Lower leg skin (tissue), 4 donors: Measurements from ENCODE around the gene DNAJC24. TPM values are rescaled to one million over a fixed set of nuclear protein-coding genes. Genes with fewer than 3 reads are reported as not detected.

ENCODE experiments used
- DNase-seq, 2 donors: peaks; one replicate each; pipeline ENCODE4 v3.0.0-alpha.2; 2019; ENCODE audit warnings: low spot score in 2 of 2
- H3K4me3 ChIP-seq: fragments of 200-600 bp; sonication (generic); 2 replicates; pipeline ENCODE4 v1.5.1; 2017; ENCODE audit warnings: mild to moderate bottlenecking, low read depth; ENCODE audit not compliant: poor library complexity, severe bottlenecking
- POLR2A ChIP-seq, 2 donors: fragments of 450-650 bp; IDR thresholded peaks; one replicate each; pipeline ENCODE4 v1.6.1; 2016 to 2017; ENCODE audit warnings: antibody characterized with exemption in 2 of 2, mild to moderate bottlenecking in 1 of 2, moderate library complexity in 1 of 2
- WGBS, 2 donors: methylation state at CpG; one replicate each; pipeline ENCODE4 v1.1.5; 2018; 5-methylcytosine and 5-hydroxymethylcytosine counted together
- intact Hi-C: fragments of 100-400 bp; cut with DNase I; formaldehyde crosslinking; loops from one replicate; pipeline ENCODE4 v1.15.0; 2023; ENCODE audit warnings: low total_unique reads
- total RNA-seq, 4 donors: library from RNA; depleted of rRNA; stranded (reverse); fragments of >200 nt; gene quantifications; one replicate each; pipeline ENCODE4 v1.1.0, GENCODE V29; 2016
- TF ChIP-seq, protein P1 (sequence below), 3 donors: fragments of 450-650 bp; IDR thresholded peaks; one replicate each; pipeline ENCODE4 v1.5.1; 2016; ENCODE audit warnings: antibody characterized with exemption in 3 of 3, mild to moderate bottlenecking in 3 of 3, moderate library complexity in 2 of 3

DNAJC24 gene
- total RNA-seq, 4 donors from 2014 or later = 9.2 to 17.1 (median 9.3) TPM

DNA sequence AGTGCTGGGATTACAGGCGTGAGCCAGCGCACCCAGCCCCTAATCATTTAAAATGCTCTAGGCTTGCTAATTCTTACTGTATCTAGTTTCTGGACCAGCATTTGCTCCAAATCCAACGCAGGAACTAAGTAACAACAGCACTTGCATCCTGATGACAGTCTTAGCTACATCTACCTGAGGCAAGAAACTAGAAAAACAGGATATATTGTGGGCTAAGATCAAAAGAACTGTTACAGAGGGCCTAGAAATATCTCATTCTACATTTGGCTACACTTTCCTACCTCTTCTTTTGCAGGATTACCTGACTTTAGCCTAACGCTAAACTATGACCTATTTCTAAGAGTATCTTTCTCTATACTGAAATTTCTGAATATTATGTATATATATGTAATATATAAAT lies 7.9 kb upstream of the DNAJC24 start:
- no peak for DNase-seq
- intact Hi-C loops = no loop called here
- 73 to 80% methylated on average over 4 of the region's 4 CpGs for WGBS, 2 donors

DNA sequence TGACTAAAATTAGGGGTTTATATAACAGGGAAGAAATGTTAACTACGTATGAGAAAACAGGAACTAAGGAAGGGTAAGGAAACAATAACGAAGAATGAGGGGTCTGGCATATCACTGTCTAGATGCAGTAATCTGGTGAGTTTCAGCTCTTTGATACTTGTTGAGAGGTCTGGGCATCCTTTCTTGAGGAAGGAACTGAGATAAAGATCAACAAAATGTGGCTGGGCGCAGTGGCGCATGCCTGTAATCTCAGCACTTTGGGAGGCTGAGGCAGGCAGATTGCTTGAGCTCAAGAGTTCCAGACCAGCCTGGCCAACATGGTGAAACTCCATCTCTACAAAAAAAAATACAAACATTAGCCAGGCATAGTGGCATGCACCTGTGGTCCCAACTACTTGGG lies 2.9 kb upstream of the DNAJC24 start:
- 83 to 87% methylated on average over 4 of the region's 4 CpGs for WGBS, 2 donors
- no peak overlapping the region for H3K4me3 ChIP-seq
- DNase-seq = no peak
- intact Hi-C loops = no loop called here
- no peak for TF ChIP-seq POLR2A (IDR thresholded peaks at IDR 0.05)
- TF ChIP-seq, protein P1, sequence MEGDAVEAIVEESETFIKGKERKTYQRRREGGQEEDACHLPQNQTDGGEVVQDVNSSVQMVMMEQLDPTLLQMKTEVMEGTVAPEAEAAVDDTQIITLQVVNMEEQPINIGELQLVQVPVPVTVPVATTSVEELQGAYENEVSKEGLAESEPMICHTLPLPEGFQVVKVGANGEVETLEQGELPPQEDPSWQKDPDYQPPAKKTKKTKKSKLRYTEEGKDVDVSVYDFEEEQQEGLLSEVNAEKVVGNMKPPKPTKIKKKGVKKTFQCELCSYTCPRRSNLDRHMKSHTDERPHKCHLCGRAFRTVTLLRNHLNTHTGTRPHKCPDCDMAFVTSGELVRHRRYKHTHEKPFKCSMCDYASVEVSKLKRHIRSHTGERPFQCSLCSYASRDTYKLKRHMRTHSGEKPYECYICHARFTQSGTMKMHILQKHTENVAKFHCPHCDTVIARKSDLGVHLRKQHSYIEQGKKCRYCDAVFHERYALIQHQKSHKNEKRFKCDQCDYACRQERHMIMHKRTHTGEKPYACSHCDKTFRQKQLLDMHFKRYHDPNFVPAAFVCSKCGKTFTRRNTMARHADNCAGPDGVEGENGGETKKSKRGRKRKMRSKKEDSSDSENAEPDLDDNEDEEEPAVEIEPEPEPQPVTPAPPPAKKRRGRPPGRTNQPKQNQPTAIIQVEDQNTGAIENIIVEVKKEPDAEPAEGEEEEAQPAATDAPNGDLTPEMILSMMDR (IDR thresholded peaks at IDR 0.05) = no peak

More for the DNA sequence above, 7.9 kb upstream of the DNAJC24 start:
- TF ChIP-seq POLR2A (IDR thresholded peaks at IDR 0.05) = no peak
- TF ChIP-seq, protein P1 (IDR thresholded peaks at IDR 0.05) = no peak
- no peak overlapping the region for H3K4me3 ChIP-seq

DNA sequence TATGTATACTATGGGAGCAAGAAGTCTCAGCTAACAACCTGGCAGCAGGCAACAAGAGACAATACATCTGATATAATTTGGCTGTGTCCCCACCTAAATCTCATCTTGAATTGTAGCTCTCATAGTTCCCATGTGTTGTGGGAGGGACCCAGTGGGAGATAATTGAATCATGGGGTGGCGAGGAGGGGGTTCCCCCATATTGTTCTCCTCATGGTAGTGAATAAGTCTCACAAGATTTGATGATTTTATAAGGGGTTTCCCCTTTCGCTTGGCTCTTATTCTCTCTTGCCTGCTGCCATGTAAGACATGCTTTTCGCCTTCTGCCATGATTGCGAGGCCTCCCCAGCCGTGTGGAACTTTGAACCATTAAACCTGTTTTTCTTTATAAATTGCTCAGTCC lies 6.2 kb downstream of the DNAJC24 start:
- intact Hi-C loops = no loop called here
- H3K4me3 ChIP-seq = no peak overlapping the region
- TF ChIP-seq, protein P1 (IDR thresholded peaks at IDR 0.05) = no peak
- TF ChIP-seq POLR2A (IDR thresholded peaks at IDR 0.05) = no peak
- WGBS, 2 donors = 96 to 97% methylated on average over 5 of the region's 5 CpGs
- DNase-seq = no peak

- no peak for DNase-seq
- WGBS, 2 donors = 77 to 100% methylated on average over 1 of the region's 1 CpG
- intact Hi-C loops = no loop called here
- TF ChIP-seq POLR2A (IDR thresholded peaks at IDR 0.05) = no peak
- TF ChIP-seq, protein P1 (IDR thresholded peaks at IDR 0.05) = no peak
- H3K4me3 ChIP-seq = no peak overlapping the region
Observed at GRCh38 chr11:31383116-31383515, 13.5 kb downstream of the DNAJC24 start.

- intact Hi-C loops = no loop called here
- no peak for DNase-seq
- TF ChIP-seq, protein P1 (IDR thresholded peaks at IDR 0.05) = no peak
- no peak for TF ChIP-seq POLR2A (IDR thresholded peaks at IDR 0.05)
- WGBS, 2 donors = 65 to 68% methylated on average over 2 of the region's 2 CpGs
- no peak overlapping the region for H3K4me3 ChIP-seq
Observed at GRCh38 chr11:31387379-31387778, 17.7 kb downstream of the DNAJC24 start.

DNA sequence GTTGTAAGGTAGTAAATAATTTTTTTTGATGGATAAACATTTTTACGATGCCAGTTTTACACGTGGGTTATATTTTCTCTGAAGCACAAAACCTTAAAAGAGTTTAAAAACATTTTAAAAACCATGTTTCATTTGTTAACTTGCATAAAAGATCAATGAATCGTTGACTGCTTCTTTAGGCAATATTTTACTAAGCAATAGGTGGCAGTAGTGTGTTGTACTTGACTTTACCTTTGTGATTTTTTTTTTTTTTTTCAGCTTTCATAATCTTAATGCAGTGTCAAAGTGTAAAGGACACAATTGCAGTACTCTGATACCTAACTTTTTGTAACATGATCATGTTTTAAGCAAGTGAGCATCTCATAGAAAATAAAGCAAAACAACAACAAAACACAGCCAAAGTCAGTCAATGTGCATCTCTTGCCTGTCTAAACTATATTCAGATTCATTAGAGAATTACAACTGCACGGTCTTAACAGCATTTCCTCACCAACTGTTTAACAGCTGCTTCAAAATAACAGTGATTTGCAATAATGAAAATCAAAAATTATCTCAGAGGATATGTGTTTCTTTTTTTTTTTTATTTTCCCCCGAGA lies 27.7 kb downstream of the DNAJC24 start:
- 51 to 54% methylated on average over 5 of the region's 5 CpGs for WGBS, 2 donors
- TF ChIP-seq, protein P1 (IDR thresholded peaks at IDR 0.05) = no peak
- TF ChIP-seq POLR2A (IDR thresholded peaks at IDR 0.05) = no peak
- DNase-seq = no peak
- no peak overlapping the region for H3K4me3 ChIP-seq
- intact Hi-C loops = no loop called here
